GM18868 (cell line): ENCODE results near the gene MEIS2.

Experiments used
- ATAC-seq: cut with Tn5 transposase; IDR thresholded peaks from one replicate; pipeline ENCODE4 v1.9.1; 2021; ENCODE audit warnings: mild to moderate bottlenecking, moderate library complexity; ENCODE audit not compliant: unreplicated experiment

The MEIS2 gene

GRCh38 chr15:36881516-36881915 is 218.8 kb downstream of the MEIS2 start:
- ATAC-seq: no peak

GRCh38 chr15:36880913-36881460 is 219.4 kb downstream of the MEIS2 start:
- no peak for ATAC-seq

- ATAC-seq: no peak
Measured at GRCh38 chr15:36880224-36880912, 220.0 kb downstream of the MEIS2 start.

- ATAC-seq: no peak
Measured at GRCh38 chr15:36879568-36880222, 220.7 kb downstream of the MEIS2 start.

- ATAC-seq: no peak
Measured at GRCh38 chr15:36878684-36879262, 221.6 kb downstream of the MEIS2 start.

- ATAC-seq: peak; percentile 47
Measured at GRCh38 chr15:36877796-36878683, 222.3 kb downstream of the MEIS2 start.

- peak; percentile 46 for ATAC-seq
Measured at GRCh38 chr15:36877294-36877693, 223.1 kb downstream of the MEIS2 start.

GRCh38 chr15:36875740-36876334 is 224.5 kb downstream of the MEIS2 start:
- no peak for ATAC-seq

GRCh38 chr15:36874930-36875329 is 225.4 kb downstream of the MEIS2 start:
- ATAC-seq: no peak

GRCh38 chr15:36867436-36867835 is 232.9 kb downstream of the MEIS2 start:
- no peak for ATAC-seq

GRCh38 chr15:36866896-36867295 is 233.5 kb downstream of the MEIS2 start:
- ATAC-seq: no peak

GRCh38 chr15:36863570-36863969 is 236.8 kb downstream of the MEIS2 start:
- ATAC-seq: no peak

GRCh38 chr15:36860792-36861191 is 239.6 kb downstream of the MEIS2 start:
- ATAC-seq: no peak

- no peak for ATAC-seq
Measured at GRCh38 chr15:36858423-36858822, 241.9 kb downstream of the MEIS2 start.

GRCh38 chr15:36856339-36856973 is 243.9 kb downstream of the MEIS2 start:
- no peak for ATAC-seq

GRCh38 chr15:36850864-36851263 is 249.5 kb downstream of the MEIS2 start:
- ATAC-seq: no peak

GRCh38 chr15:36845270-36845669 is 255.1 kb downstream of the MEIS2 start:
- ATAC-seq: no peak

- no peak for ATAC-seq
Measured at GRCh38 chr15:36844534-36844998, 255.8 kb downstream of the MEIS2 start.

- ATAC-seq: no peak
Measured at GRCh38 chr15:36843822-36844221, 256.5 kb downstream of the MEIS2 start.

GRCh38 chr15:36841193-36841592 is 259.2 kb downstream of the MEIS2 start:
- no peak for ATAC-seq
